ENCODE measurements around the gene HLA-DRB1.

HLA-DRB1 gene

GRCh38 chr6:32603888-32604287, 14.2 kb upstream of the HLA-DRB1 start:
- no peak overlapping the region for H2AFZ ChIP-seq (ENCODE audit: low read depth, low read length)
- H3K4me2 ChIP-seq (ENCODE audit: low read length, poor library complexity, severe bottlenecking) = no peak overlapping the region
- no peak overlapping the region for H2BK120ac ChIP-seq (ENCODE audit: low read depth, low read length)
- no peaks in the 10 kb centered on the region for H3K79me1 ChIP-seq (replicated peaks; ENCODE audit: low read length, poor library complexity, severe bottlenecking)
- no peak overlapping the region for H2BK15ac ChIP-seq (ENCODE audit: low read depth, poor library complexity, severe bottlenecking)
- no peaks in the 10 kb centered on the region for H3K27me3 ChIP-seq (ENCODE audit: control insufficient read depth in 1 of 2, insufficient read depth in 1 of 2, low read length in 2 of 2)
- no peak overlapping the region for H2BK5ac ChIP-seq (ENCODE audit: low read depth, low read length, poor library complexity, severe bottlenecking)
- no peak overlapping the region for H4K91ac ChIP-seq (ENCODE audit: low read length)
- H3K9ac ChIP-seq (ENCODE audit: low read length) = peak overlapping the region; percentile 41
- no peak overlapping the region for H2BK12ac ChIP-seq (ENCODE audit: low read length in 2 of 2)
- no peak overlapping the region for H3K27ac ChIP-seq (ENCODE audit: low read length, poor library complexity, severe bottlenecking)
- no peaks in the 10 kb centered on the region for H3K36me3 ChIP-seq (ENCODE audit: control insufficient read depth in 1 of 2, insufficient read depth in 2 of 2, low read depth in 1 of 2, low read length in 2 of 2)
- H3K9me3 ChIP-seq (ENCODE audit: control insufficient read depth, low read length) = no peaks in the 10 kb centered on the region
- WGBS = 30% methylated on average over 3 of the region's 3 CpGs
- H3K4me1 ChIP-seq (ENCODE audit: control insufficient read depth, insufficient read depth, low read depth, low read length) = no peaks in the 10 kb centered on the region
- H3K23ac ChIP-seq (ENCODE audit: low read length in 2 of 2) = no peak overlapping the region
- no peak overlapping the region for H3K4ac ChIP-seq (ENCODE audit: low read depth in 1 of 2, low read length in 2 of 2)
- H3K18ac ChIP-seq (ENCODE audit: low read depth in 1 of 2, low read length in 2 of 2) = no peak overlapping the region
- H2AK5ac ChIP-seq (ENCODE audit: low read length, severe bottlenecking) = no peak overlapping the region
- DNase-seq = no peak
- no peak overlapping the region for H3K4me3 ChIP-seq (ENCODE audit: insufficient read depth in 1 of 2, low read depth in 1 of 2, low read length in 2 of 2)
- no peak overlapping the region for H4K8ac ChIP-seq (ENCODE audit: low read length)
- H3K14ac ChIP-seq (ENCODE audit: low read length in 2 of 2) = no peak overlapping the region

DNA sequence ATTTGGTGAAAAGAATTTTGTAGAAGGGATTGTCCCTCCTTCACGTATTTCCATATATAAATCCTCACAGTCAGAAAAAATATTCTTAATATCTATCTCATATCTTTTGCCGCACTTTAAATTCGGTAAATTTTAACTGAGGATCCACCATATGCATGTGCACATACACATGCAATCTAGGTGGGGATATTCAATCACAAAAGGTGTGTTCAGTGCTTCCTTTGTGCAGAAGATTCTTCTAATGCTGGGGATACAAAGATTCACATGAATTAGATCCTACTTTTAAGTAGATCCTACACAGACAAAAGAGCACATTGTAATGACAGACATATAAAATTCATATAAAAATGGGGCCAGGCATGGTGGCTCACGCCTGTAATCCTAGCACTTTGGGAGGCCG, 13.6 kb upstream of the HLA-DRB1 start:
- no peak overlapping the region for H3K4me2 ChIP-seq (ENCODE audit: low read length, poor library complexity, severe bottlenecking)
- WGBS = 94% methylated on average over 4 of the region's 5 CpGs
- no peak overlapping the region for H2BK5ac ChIP-seq (ENCODE audit: low read depth, low read length, poor library complexity, severe bottlenecking)
- H3K18ac ChIP-seq (ENCODE audit: low read depth in 1 of 2, low read length in 2 of 2) = no peak overlapping the region
- H3K9ac ChIP-seq (ENCODE audit: low read length) = no peak overlapping the region
- H3K4me1 ChIP-seq (ENCODE audit: control insufficient read depth, insufficient read depth, low read depth, low read length) = no peaks in the 10 kb centered on the region
- no peak overlapping the region for H3K14ac ChIP-seq (ENCODE audit: low read length in 2 of 2)
- no peak overlapping the region for H3K4ac ChIP-seq (ENCODE audit: low read depth in 1 of 2, low read length in 2 of 2)
- no peak overlapping the region for H3K23ac ChIP-seq (ENCODE audit: low read length in 2 of 2)
- H3K4me3 ChIP-seq (ENCODE audit: insufficient read depth in 1 of 2, low read depth in 1 of 2, low read length in 2 of 2) = no peak overlapping the region
- no peak overlapping the region for H2AK5ac ChIP-seq (ENCODE audit: low read length, severe bottlenecking)
- no peak for DNase-seq
- H2BK120ac ChIP-seq (ENCODE audit: low read depth, low read length) = no peak overlapping the region
- no peak overlapping the region for H4K8ac ChIP-seq (ENCODE audit: low read length)
- H3K9me3 ChIP-seq (ENCODE audit: control insufficient read depth, low read length) = no peaks in the 10 kb centered on the region
- H3K27ac ChIP-seq (ENCODE audit: low read length, poor library complexity, severe bottlenecking) = no peak overlapping the region
- no peaks in the 10 kb centered on the region for H3K36me3 ChIP-seq (ENCODE audit: control insufficient read depth in 1 of 2, insufficient read depth in 2 of 2, low read depth in 1 of 2, low read length in 2 of 2)
- H3K79me1 ChIP-seq (replicated peaks; ENCODE audit: low read length, poor library complexity, severe bottlenecking) = no peaks in the 10 kb centered on the region
- H2BK15ac ChIP-seq (ENCODE audit: low read depth, poor library complexity, severe bottlenecking) = no peak overlapping the region
- no peak overlapping the region for H2AFZ ChIP-seq (ENCODE audit: low read depth, low read length)
- no peak overlapping the region for H2BK12ac ChIP-seq (ENCODE audit: low read length in 2 of 2)
- H3K27me3 ChIP-seq (ENCODE audit: control insufficient read depth in 1 of 2, insufficient read depth in 1 of 2, low read length in 2 of 2) = no peaks in the 10 kb centered on the region
- H4K91ac ChIP-seq (ENCODE audit: low read length) = no peak overlapping the region

GRCh38 chr6:32602383-32602782, 12.7 kb upstream of the HLA-DRB1 start:
- no peaks in the 10 kb centered on the region for H3K9me3 ChIP-seq (ENCODE audit: control insufficient read depth, low read length)
- H3K23ac ChIP-seq (ENCODE audit: low read length in 2 of 2) = no peak overlapping the region
- H3K4me2 ChIP-seq (ENCODE audit: low read length, poor library complexity, severe bottlenecking) = no peak overlapping the region
- no peak overlapping the region for H3K27ac ChIP-seq (ENCODE audit: low read length, poor library complexity, severe bottlenecking)
- H2BK12ac ChIP-seq (ENCODE audit: low read length in 2 of 2) = no peak overlapping the region
- H3K36me3 ChIP-seq (ENCODE audit: control insufficient read depth in 1 of 2, insufficient read depth in 2 of 2, low read depth in 1 of 2, low read length in 2 of 2) = no peaks in the 10 kb centered on the region
- no peaks in the 10 kb centered on the region for H3K4me1 ChIP-seq (ENCODE audit: control insufficient read depth, insufficient read depth, low read depth, low read length)
- H2BK120ac ChIP-seq (ENCODE audit: low read depth, low read length) = no peak overlapping the region
- H3K9ac ChIP-seq (ENCODE audit: low read length) = no peak overlapping the region
- 51% methylated on average over 3 of the region's 3 CpGs for WGBS
- no peak for DNase-seq
- H3K79me1 ChIP-seq (replicated peaks; ENCODE audit: low read length, poor library complexity, severe bottlenecking) = no peaks in the 10 kb centered on the region
- H4K91ac ChIP-seq (ENCODE audit: low read length) = no peak overlapping the region
- no peak overlapping the region for H2AK5ac ChIP-seq (ENCODE audit: low read length, severe bottlenecking)
- H2AFZ ChIP-seq (ENCODE audit: low read depth, low read length) = no peak overlapping the region
- no peak overlapping the region for H4K8ac ChIP-seq (ENCODE audit: low read length)
- no peak overlapping the region for H2BK5ac ChIP-seq (ENCODE audit: low read depth, low read length, poor library complexity, severe bottlenecking)
- no peak overlapping the region for H3K18ac ChIP-seq (ENCODE audit: low read depth in 1 of 2, low read length in 2 of 2)
- no peak overlapping the region for H2BK15ac ChIP-seq (ENCODE audit: low read depth, poor library complexity, severe bottlenecking)
- H3K4me3 ChIP-seq (ENCODE audit: insufficient read depth in 1 of 2, low read depth in 1 of 2, low read length in 2 of 2) = no peak overlapping the region
- H3K14ac ChIP-seq (ENCODE audit: low read length in 2 of 2) = no peak overlapping the region
- no peaks in the 10 kb centered on the region for H3K27me3 ChIP-seq (ENCODE audit: control insufficient read depth in 1 of 2, insufficient read depth in 1 of 2, low read length in 2 of 2)
- no peak overlapping the region for H3K4ac ChIP-seq (ENCODE audit: low read depth in 1 of 2, low read length in 2 of 2)

DNA sequence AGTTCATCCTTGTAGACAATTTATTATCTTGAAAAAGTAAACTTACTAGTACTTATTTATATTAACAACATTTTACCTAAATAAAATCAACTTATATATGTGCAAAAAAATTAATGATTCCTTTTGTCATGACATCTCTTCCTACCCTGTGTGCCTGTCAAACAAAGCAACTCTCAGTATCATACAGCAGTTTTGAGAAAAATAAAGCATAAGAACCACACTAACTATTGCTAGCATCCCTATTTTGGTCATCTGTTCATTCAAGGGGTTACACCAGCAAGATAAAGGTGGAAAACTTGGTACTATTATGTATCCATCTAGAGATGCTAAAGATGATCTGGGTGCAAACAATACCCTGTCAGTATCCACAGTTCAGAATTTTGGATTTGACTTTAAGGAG, 7.4 kb upstream of the HLA-DRB1 start:
- H4K91ac ChIP-seq (ENCODE audit: low read length) = no peak overlapping the region
- no peaks in the 10 kb centered on the region for H3K4me1 ChIP-seq (ENCODE audit: control insufficient read depth, insufficient read depth, low read depth, low read length)
- no peaks in the 10 kb centered on the region for H3K27me3 ChIP-seq (ENCODE audit: control insufficient read depth in 1 of 2, insufficient read depth in 1 of 2, low read length in 2 of 2)
- H2BK12ac ChIP-seq (ENCODE audit: low read length in 2 of 2) = no peak overlapping the region
- H3K4ac ChIP-seq (ENCODE audit: low read depth in 1 of 2, low read length in 2 of 2) = no peak overlapping the region
- H3K36me3 ChIP-seq (ENCODE audit: control insufficient read depth in 1 of 2, insufficient read depth in 2 of 2, low read depth in 1 of 2, low read length in 2 of 2) = no peaks in the 10 kb centered on the region
- no peak overlapping the region for H2AK5ac ChIP-seq (ENCODE audit: low read length, severe bottlenecking)
- no peak overlapping the region for H2AFZ ChIP-seq (ENCODE audit: low read depth, low read length)
- H2BK120ac ChIP-seq (ENCODE audit: low read depth, low read length) = no peak overlapping the region
- DNase-seq = no peak
- no peak overlapping the region for H3K14ac ChIP-seq (ENCODE audit: low read length in 2 of 2)
- no peak overlapping the region for H2BK15ac ChIP-seq (ENCODE audit: low read depth, poor library complexity, severe bottlenecking)
- no peak overlapping the region for H3K4me3 ChIP-seq (ENCODE audit: insufficient read depth in 1 of 2, low read depth in 1 of 2, low read length in 2 of 2)
- no peak overlapping the region for H2BK5ac ChIP-seq (ENCODE audit: low read depth, low read length, poor library complexity, severe bottlenecking)
- H3K18ac ChIP-seq (ENCODE audit: low read depth in 1 of 2, low read length in 2 of 2) = no peak overlapping the region
- no peak overlapping the region for H4K8ac ChIP-seq (ENCODE audit: low read length)
- no peak overlapping the region for H3K23ac ChIP-seq (ENCODE audit: low read length in 2 of 2)
- H3K79me1 ChIP-seq (replicated peaks; ENCODE audit: low read length, poor library complexity, severe bottlenecking) = no peaks in the 10 kb centered on the region
- no peak overlapping the region for H3K27ac ChIP-seq (ENCODE audit: low read length, poor library complexity, severe bottlenecking)
- no peak overlapping the region for H3K9ac ChIP-seq (ENCODE audit: low read length)
- H3K4me2 ChIP-seq (ENCODE audit: low read length, poor library complexity, severe bottlenecking) = no peak overlapping the region
- no peaks in the 10 kb centered on the region for H3K9me3 ChIP-seq (ENCODE audit: control insufficient read depth, low read length)
